ENCODE data around the gene SLC10A3. TPM values are rescaled to one million over a fixed set of nuclear protein-coding genes. Genes with fewer than 3 reads are reported as not detected.

The SLC10A3 gene
- total RNA-seq, 1 donor from 2014 or later, result 7.8 TPM

DNA sequence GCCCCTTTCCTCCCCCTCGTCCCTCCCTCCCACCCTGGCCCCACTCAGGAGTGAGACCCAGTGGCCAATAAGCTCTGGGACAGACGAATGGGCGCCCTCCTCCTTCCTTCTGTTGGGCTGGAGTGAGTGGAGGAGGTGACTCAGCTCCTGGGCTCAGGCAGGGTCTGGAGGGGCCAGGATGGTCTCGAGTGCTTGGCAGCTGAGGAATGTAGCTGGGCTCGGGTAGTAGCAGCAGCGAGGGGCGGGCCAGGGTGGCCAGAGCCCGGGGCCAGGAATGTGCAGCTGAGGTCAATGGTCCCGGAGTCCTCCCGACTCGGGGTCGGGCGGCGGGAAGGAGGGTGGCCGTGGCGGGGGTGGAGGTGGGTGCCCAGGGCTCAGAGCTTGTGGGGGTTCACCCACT is 41.2 kb upstream of the SLC10A3 start:
- Mint-ChIP-seq H3K4me1 (peaks cover 10% of the 10 kb centered on the region), H3K9me3 (no peaks in the 10 kb centered on the region), H3K36me3 (ENCODE audit: low read depth) (no peaks in the 10 kb centered on the region), H3K27ac (ENCODE audit: unreplicated experiment) (no peak overlapping the region), H3K27me3 (ENCODE audit: low read depth) (no peaks in the 10 kb centered on the region), H3K4me3 (no peak overlapping the region)
- TF ChIP-seq, protein P1, sequence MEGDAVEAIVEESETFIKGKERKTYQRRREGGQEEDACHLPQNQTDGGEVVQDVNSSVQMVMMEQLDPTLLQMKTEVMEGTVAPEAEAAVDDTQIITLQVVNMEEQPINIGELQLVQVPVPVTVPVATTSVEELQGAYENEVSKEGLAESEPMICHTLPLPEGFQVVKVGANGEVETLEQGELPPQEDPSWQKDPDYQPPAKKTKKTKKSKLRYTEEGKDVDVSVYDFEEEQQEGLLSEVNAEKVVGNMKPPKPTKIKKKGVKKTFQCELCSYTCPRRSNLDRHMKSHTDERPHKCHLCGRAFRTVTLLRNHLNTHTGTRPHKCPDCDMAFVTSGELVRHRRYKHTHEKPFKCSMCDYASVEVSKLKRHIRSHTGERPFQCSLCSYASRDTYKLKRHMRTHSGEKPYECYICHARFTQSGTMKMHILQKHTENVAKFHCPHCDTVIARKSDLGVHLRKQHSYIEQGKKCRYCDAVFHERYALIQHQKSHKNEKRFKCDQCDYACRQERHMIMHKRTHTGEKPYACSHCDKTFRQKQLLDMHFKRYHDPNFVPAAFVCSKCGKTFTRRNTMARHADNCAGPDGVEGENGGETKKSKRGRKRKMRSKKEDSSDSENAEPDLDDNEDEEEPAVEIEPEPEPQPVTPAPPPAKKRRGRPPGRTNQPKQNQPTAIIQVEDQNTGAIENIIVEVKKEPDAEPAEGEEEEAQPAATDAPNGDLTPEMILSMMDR (conservative IDR thresholded peaks at IDR 0.05), result no peak
- DNase-seq (ENCODE audit: low read depth, low spot score), result no peak

DNA sequence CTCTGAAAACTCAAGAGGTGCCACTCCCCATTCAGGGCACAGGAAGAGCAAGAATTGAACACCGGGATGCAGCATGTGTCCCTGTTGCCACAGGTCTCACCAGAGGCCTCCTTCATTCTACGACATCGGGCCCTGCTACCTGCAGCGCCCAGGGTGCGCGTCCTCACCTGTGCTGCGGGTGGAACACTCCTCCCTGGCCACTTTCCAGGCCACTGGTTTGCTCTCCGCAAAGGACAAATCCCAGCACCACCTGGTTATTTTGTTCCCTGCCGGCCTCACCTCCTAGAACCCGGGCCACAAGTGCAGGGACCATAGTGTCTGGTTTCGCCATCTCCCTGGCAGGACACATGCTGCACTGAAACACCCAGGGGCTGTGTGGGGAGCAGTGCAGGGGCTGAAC is 39.9 kb upstream of the SLC10A3 start:
- H3K4me3 Mint-ChIP-seq, result no peak overlapping the region
- no peak for DNase-seq (ENCODE audit: low read depth, low spot score)
- TF ChIP-seq, protein P1 (conservative IDR thresholded peaks at IDR 0.05), result no peak
- no peak overlapping the region for H3K27ac Mint-ChIP-seq (ENCODE audit: unreplicated experiment)
- H3K27me3 Mint-ChIP-seq (ENCODE audit: low read depth), result peaks cover 3% of the 10 kb centered on the region
- H3K36me3 Mint-ChIP-seq (ENCODE audit: low read depth), result peaks cover 2% of the 10 kb centered on the region
- no peaks in the 10 kb centered on the region for H3K9me3 Mint-ChIP-seq
- peaks cover 10% of the 10 kb centered on the region for H3K4me1 Mint-ChIP-seq

GRCh38 chrX:154529206-154529612 is 38.8 kb upstream of the SLC10A3 start:
- peaks cover 2% of the 10 kb centered on the region for H3K36me3 Mint-ChIP-seq (ENCODE audit: low read depth)
- H3K4me3 Mint-ChIP-seq, result no peak overlapping the region
- TF ChIP-seq, protein P1 (conservative IDR thresholded peaks at IDR 0.05), result no peak
- peaks cover 3% of the 10 kb centered on the region for H3K27me3 Mint-ChIP-seq (ENCODE audit: low read depth)
- DNase-seq (ENCODE audit: low read depth, low spot score), result no peak
- peaks cover 10% of the 10 kb centered on the region for H3K4me1 Mint-ChIP-seq
- H3K27ac Mint-ChIP-seq (ENCODE audit: unreplicated experiment), result no peak overlapping the region
- H3K9me3 Mint-ChIP-seq, result no peaks in the 10 kb centered on the region

DNA sequence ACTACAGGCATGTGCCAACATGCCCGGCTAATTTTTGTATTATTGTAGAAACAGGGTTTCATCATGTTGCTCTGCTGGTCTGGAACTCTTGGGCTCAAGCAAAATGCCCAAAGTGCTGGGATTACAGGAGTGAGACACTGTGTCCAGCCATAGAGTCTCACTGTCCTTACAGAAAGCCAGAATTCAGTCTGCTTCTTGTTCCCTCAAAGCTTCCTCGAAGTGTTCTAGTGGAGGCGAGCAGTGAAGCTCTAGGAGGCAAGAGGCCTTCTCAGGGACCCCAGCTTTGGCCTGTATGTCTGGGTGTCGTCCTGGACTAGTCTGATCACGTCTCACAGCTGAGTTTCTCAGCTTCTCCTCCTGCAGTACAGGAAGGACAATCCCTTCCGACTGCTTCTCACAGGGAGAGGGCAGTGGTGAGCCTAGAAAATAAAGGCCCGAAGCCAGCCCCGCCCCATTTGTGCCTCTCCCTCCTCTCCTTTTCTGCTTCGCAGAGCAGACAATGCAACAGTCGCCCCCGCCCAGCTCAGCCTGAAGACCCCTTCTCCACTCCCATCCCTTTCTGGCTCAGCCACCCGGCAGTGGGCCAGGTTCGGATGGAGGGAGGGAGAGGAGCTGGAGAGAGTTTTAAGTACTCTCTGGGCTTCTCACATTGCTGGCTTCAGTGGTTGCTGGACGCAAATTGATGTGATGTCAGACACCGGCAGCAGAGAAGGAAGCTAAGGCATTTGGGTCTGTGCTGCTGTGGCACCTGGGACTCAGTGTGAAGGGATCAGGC is 36.7 kb upstream of the SLC10A3 start:
- peaks cover 2% of the 10 kb centered on the region for H3K36me3 Mint-ChIP-seq (ENCODE audit: low read depth)
- DNase-seq (ENCODE audit: low read depth, low spot score), result peak; percentile 60
- TF ChIP-seq, protein P1 (conservative IDR thresholded peaks at IDR 0.05), result peak; percentile 60
- H3K4me3 Mint-ChIP-seq, result peak overlapping the region; percentile 57
- H3K27ac Mint-ChIP-seq (ENCODE audit: unreplicated experiment), result peak overlapping the region; percentile 86
- H3K9me3 Mint-ChIP-seq, result no peaks in the 10 kb centered on the region
- H3K4me1 Mint-ChIP-seq, result peaks cover 10% of the 10 kb centered on the region
- peaks cover 3% of the 10 kb centered on the region for H3K27me3 Mint-ChIP-seq (ENCODE audit: low read depth)

- H3K9me3 Mint-ChIP-seq, result no peaks in the 10 kb centered on the region
Observed at GRCh38 chrX:154525606-154526490, 35.4 kb upstream of the SLC10A3 start.

More at GRCh38 chrX:154525606-154526490, 35.4 kb upstream of the SLC10A3 start:
- peaks cover 3% of the 10 kb centered on the region for H3K27me3 Mint-ChIP-seq (ENCODE audit: low read depth)
- no peak overlapping the region for H3K4me3 Mint-ChIP-seq
- TF ChIP-seq, protein P1 (conservative IDR thresholded peaks at IDR 0.05), result no peak
- peaks cover 2% of the 10 kb centered on the region for H3K36me3 Mint-ChIP-seq (ENCODE audit: low read depth)
- peaks cover 10% of the 10 kb centered on the region for H3K4me1 Mint-ChIP-seq
- no peak for DNase-seq (ENCODE audit: low read depth, low spot score)
- no peak overlapping the region for H3K27ac Mint-ChIP-seq (ENCODE audit: unreplicated experiment)

Measured in neural crest cell (in vitro differentiated cells).